ENCODE data around the gene SMTNL2. TPM values are rescaled to one million over a fixed set of nuclear protein-coding genes. Genes with fewer than 3 reads are reported as not detected.

SMTNL2 gene
- total RNA-seq, 1 donor from 2014 or later: 65.7 TPM

DNA sequence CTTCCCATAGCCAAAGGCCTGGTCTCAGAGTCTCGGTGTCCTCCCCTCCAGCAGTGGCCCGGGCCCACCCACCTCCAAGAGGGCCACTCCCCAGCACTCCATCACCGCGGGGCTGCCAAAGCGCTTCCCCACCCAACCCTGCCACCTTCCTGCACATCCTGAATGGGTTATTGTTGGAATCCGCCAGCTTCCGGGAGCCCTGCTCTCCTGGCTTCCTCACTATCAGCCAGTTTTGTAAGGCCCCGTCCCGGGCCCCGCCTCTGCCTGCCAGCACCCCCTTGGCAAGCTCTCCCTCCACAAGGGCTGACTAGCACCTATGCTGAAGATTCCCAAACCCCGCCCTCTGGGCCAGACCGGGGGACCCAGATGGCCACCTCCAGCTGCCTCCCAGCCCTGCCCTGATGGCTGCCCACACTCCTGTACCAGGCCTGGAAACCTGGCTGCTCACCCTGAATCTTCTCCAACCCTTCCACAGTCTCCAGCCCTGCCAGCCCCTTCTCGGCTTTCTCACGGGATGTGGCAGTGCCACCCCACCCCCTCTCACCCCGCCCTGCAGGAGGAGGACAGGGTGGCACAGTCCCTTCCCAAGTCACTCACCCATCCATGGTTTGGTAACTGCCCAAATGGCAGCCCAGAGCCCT, 43.5 kb upstream of the SMTNL2 start:
- no peaks in the 10 kb centered on the region for H3K9me3 Mint-ChIP-seq
- H3K4me3 Mint-ChIP-seq: no peak overlapping the region
- H3K36me3 Mint-ChIP-seq: peaks cover 1% of the 10 kb centered on the region
- TF ChIP-seq, protein P1, sequence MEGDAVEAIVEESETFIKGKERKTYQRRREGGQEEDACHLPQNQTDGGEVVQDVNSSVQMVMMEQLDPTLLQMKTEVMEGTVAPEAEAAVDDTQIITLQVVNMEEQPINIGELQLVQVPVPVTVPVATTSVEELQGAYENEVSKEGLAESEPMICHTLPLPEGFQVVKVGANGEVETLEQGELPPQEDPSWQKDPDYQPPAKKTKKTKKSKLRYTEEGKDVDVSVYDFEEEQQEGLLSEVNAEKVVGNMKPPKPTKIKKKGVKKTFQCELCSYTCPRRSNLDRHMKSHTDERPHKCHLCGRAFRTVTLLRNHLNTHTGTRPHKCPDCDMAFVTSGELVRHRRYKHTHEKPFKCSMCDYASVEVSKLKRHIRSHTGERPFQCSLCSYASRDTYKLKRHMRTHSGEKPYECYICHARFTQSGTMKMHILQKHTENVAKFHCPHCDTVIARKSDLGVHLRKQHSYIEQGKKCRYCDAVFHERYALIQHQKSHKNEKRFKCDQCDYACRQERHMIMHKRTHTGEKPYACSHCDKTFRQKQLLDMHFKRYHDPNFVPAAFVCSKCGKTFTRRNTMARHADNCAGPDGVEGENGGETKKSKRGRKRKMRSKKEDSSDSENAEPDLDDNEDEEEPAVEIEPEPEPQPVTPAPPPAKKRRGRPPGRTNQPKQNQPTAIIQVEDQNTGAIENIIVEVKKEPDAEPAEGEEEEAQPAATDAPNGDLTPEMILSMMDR (IDR thresholded peaks at IDR 0.05; ENCODE audit: unreplicated experiment): no peak
- no peaks in the 10 kb centered on the region for H3K4me1 Mint-ChIP-seq
- no peaks in the 10 kb centered on the region for H3K27me3 Mint-ChIP-seq (ENCODE audit: low read depth)
- DNase-seq (ENCODE audit: low spot score in 2 of 2, unreplicated experiment in 2 of 2): no peak
- H3K27ac Mint-ChIP-seq: no peak overlapping the region

DNA sequence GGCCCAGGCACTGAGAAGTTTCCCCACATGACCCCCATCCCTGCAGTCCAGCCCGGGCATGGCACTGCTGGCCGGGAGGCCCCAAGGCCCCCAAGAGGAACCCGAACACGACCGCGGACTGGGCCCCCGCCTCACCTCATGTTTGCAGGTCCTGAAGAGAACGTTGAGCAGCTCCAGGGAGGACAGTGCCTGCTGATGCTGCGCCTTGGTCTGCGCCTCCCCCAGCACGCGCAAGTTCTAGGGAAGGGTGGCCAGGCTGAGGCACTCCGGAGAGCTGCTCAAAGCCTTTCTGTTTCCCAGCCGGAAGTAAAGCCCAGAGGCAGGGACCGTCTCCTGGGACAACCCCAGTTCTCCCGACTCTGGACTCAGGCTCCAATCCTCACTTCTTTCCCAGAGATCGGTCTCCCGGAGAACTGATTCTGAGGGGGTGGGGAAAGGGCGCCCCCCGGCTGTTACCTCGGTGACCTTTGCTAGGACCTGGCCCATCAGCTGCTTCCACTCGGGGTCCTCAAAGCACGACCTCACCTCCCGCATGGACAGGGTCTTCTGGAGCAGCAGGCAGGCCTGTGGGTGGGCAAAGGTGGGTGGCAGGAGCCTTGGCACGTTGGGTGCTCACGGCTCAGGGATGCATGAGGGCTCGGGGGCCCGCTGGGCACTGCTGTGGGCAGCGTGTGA, 42.9 kb upstream of the SMTNL2 start:
- Mint-ChIP-seq H3K27me3 (ENCODE audit: low read depth) (no peaks in the 10 kb centered on the region), H3K27ac (no peak overlapping the region), H3K4me1 (no peaks in the 10 kb centered on the region), H3K4me3 (no peak overlapping the region), H3K36me3 (peaks cover 1% of the 10 kb centered on the region), H3K9me3 (no peaks in the 10 kb centered on the region)
- TF ChIP-seq, protein P1 (IDR thresholded peaks at IDR 0.05; ENCODE audit: unreplicated experiment): no peak
- DNase-seq (ENCODE audit: low spot score in 2 of 2, unreplicated experiment in 2 of 2): no peak

DNA sequence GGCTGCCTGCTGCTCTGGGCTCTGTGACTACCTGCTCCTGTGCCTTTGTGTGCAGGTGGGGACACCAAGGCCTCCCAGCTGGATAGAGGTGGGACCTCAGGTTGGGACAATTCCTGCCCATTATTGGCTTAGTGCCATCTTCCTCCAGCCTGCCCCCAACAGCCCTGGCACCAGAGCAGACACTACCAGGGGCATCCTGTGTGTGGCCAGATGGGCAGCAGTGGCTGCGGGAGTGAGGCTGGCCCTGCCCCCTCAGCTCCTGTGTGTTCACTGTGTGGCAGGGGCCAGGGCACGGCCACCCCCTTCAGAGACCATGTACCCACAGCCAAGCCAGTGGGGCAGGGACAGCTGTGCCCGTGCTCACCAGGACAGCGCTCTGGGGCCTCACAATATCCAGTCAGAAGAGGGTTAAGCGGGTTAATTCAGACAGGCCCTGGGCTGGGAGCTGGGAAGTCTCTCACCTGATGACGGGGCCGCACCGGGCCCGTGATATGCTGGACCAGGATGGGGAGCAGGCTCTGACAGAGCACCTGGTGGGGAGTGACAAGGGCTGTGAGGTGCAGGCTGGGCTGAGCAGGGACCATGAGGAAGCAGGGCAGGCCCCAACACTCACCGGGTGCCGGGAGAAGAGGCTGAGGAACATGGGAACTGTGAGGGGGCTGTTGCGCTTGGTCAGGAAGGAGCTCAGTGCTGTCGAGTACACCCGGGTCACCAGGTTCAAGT, 42.2 kb upstream of the SMTNL2 start:
- Mint-ChIP-seq H3K36me3 (peaks cover 4% of the 10 kb centered on the region), H3K4me3 (no peak overlapping the region), H3K4me1 (no peaks in the 10 kb centered on the region), H3K9me3 (no peaks in the 10 kb centered on the region), H3K27ac (no peak overlapping the region), H3K27me3 (ENCODE audit: low read depth) (no peaks in the 10 kb centered on the region)
- TF ChIP-seq, protein P1 (IDR thresholded peaks at IDR 0.05; ENCODE audit: unreplicated experiment): no peak
- DNase-seq (ENCODE audit: low spot score in 2 of 2, unreplicated experiment in 2 of 2): no peak

DNA sequence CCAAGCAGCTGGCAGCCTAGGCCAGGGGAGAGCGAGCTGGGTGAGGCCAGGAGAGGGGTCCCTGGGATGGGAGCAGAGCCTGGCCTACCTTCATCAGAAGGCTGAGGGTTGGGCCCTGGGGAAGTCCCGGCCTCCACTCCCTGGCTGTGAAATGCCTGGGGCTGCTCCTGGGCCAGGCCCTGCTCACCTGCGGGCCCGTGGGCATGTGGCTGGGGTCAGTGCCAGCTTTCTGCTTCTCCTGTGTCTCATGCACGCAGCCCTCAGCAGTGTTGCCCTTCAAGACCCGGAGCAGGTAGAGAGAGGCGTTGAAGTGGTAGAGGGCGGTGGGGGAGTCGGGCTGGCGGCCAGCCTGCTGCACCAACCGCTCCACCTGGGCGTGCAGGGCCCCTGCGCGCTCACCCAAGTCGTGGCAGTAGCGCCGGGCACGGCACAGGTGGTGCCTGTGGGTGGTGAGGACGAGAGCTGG, 41.6 kb upstream of the SMTNL2 start:
- Mint-ChIP-seq H3K27me3 (ENCODE audit: low read depth) (no peaks in the 10 kb centered on the region), H3K4me3 (no peak overlapping the region), H3K9me3 (no peaks in the 10 kb centered on the region), H3K36me3 (peaks cover 3% of the 10 kb centered on the region), H3K27ac (no peak overlapping the region), H3K4me1 (no peaks in the 10 kb centered on the region)
- TF ChIP-seq, protein P1 (IDR thresholded peaks at IDR 0.05; ENCODE audit: unreplicated experiment): no peak
- no peak for DNase-seq (ENCODE audit: low spot score in 2 of 2, unreplicated experiment in 2 of 2)

DNA sequence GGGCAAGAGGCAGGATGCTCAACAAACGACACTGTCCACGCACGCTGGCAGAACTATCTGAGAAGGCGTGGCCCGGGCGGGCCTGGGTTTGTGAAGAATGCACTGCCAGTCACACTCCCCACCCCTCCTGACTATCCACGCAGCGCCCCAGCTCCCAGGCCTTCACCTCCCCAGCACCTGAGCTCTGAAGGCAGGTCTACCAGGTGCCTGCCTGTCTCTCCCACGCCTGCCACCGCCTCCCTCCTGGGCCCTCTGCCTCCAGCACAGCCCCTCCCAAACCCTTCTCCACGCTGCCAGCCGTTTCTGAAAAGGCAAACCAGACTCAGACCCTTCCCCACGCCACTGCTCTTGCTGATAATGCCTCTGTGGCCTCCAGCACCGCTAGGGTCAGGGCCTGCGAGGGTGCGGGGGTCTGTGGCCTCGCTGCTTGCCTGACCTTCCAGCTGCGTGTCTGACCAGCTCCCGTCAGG, 40.7 kb upstream of the SMTNL2 start:
- no peak overlapping the region for H3K27ac Mint-ChIP-seq
- TF ChIP-seq, protein P1 (IDR thresholded peaks at IDR 0.05; ENCODE audit: unreplicated experiment): no peak
- H3K4me1 Mint-ChIP-seq: no peaks in the 10 kb centered on the region
- no peaks in the 10 kb centered on the region for H3K27me3 Mint-ChIP-seq (ENCODE audit: low read depth)
- peaks cover 3% of the 10 kb centered on the region for H3K36me3 Mint-ChIP-seq
- no peaks in the 10 kb centered on the region for H3K9me3 Mint-ChIP-seq
- DNase-seq (ENCODE audit: low spot score in 2 of 2, unreplicated experiment in 2 of 2): no peak
- no peak overlapping the region for H3K4me3 Mint-ChIP-seq
